B cell (primary cell): ENCODE data around the gene ZFYVE21. TPM values are rescaled to one million over a fixed set of nuclear protein-coding genes. Genes with fewer than 3 reads are reported as not detected.

ENCODE experiments used
- ATAC-seq: fragments of 200-7000 bp; cut with Tn5 transposase; one replicate; pipeline ENCODE4 v1.10.0; 2021; ENCODE audit warnings: low read depth, mild to moderate bottlenecking, moderate number of reproducible peaks, moderate library complexity
- CTCF ChIA-PET: fragments of 350-600 bp; sonication (Branson Sonifier 250); formaldehyde crosslinking; loops from one replicate; lab custom pipeline; 2021; ENCODE audit warnings: antibody characterized with exemption, inconsistent platforms; lab: Charles Lee
- POLR2A ChIA-PET: fragments of 350-600 bp; sonication (Branson Sonifier 250); formaldehyde crosslinking; loops from one replicate; lab custom pipeline; 2021; ENCODE audit warnings: antibody characterized with exemption; lab: Charles Lee
- DNase-seq: peaks from one replicate; pipeline ENCODE4 v3.0.0; 2013
- H2AFZ ChIP-seq: 2 replicates; pipeline ENCODE4 v1.6.1; 2012; ENCODE audit warnings: mild to moderate bottlenecking, low read depth, low read length; ENCODE audit not compliant: insufficient read depth, poor library complexity, severe bottlenecking
- H3K27ac ChIP-seq, 2 donors: 1 replicate in 1 of 2; 2 replicates in 1 of 2; pipeline ENCODE4 v1.5.1; 2012 to 2013; ENCODE audit warnings: low read length in 2 of 2, mild to moderate bottlenecking in 2 of 2, moderate library complexity in 1 of 2
- H3K27me3 ChIP-seq, 4 experiments: fragments of 200-600 bp in 1 of 4; sonication (generic) in 1 of 4; replicated peaks in 1 of 4; 1 replicate in 2 of 4; 2 replicates in 2 of 4; pipeline versions ENCODE4 v1.6.1 to v1.7.0; 2013 to 2016; ENCODE audit warnings: low read length in 3 of 4, mild to moderate bottlenecking in 2 of 4, mixed read lengths in 1 of 4, moderate library complexity in 1 of 4; ENCODE audit not compliant: insufficient read depth in 4 of 4, control insufficient read depth in 3 of 4; ENCODE audit errors: control extremely low read depth in 1 of 4
- H3K36me3 ChIP-seq, 2 experiments: replicated peaks in 1 of 2; 1 replicate in 1 of 2; 2 replicates in 1 of 2; pipeline versions ENCODE4 v1.6.1 to v1.7.1; 2013; ENCODE audit warnings: low read length in 1 of 2; ENCODE audit not compliant: insufficient read depth in 2 of 2, control insufficient read depth in 1 of 2; ENCODE audit errors: control extremely low read depth in 1 of 2, extremely low read depth in 1 of 2
- H3K4me1 ChIP-seq, 2 donors: fragments of 200-600 bp in 1 of 2; sonication (generic) in 1 of 2; 1 replicate in 1 of 2; 2 replicates in 1 of 2; pipeline versions ENCODE4 v1.5.1 to v1.6.1; 2013 to 2017; ENCODE audit warnings: low read length in 2 of 2; ENCODE audit not compliant: control insufficient read depth in 2 of 2, insufficient read depth in 2 of 2
- H3K4me2 ChIP-seq: replicated peaks from 2 replicates; pipeline ENCODE3; 2012; ENCODE audit warnings: mild to moderate bottlenecking, low read depth, low read length; ENCODE audit not compliant: poor library complexity, severe bottlenecking
- H3K4me3 ChIP-seq, 5 experiments: fragments of 200-600 bp in 1 of 5; sonication (generic) in 1 of 5; 1 replicate in 3 of 5; 2 replicates in 2 of 5; pipeline versions ENCODE4 v1.5.1 to v1.7.0; 2011 to 2016; ENCODE audit warnings: low read length in 4 of 5, mild to moderate bottlenecking in 4 of 5, low read depth in 2 of 5, control low read depth in 1 of 5, moderate library complexity in 1 of 5; ENCODE audit not compliant: insufficient read depth in 1 of 5; ENCODE audit errors: control extremely low read depth in 1 of 5, extremely low read depth in 1 of 5
- H3K79me2 ChIP-seq: fragments of 200-600 bp; sonication (generic); one replicate; pipeline ENCODE4 v1.6.0; 2016; ENCODE audit warnings: low read length; ENCODE audit not compliant: control insufficient read depth, insufficient read depth
- H3K9ac ChIP-seq: fragments of 200-600 bp; sonication (generic); 2 replicates; pipeline ENCODE4 v1.6.1; 2017; ENCODE audit warnings: mild to moderate bottlenecking, low read length, moderate library complexity
- H3K9me3 ChIP-seq, 3 donors: one replicate each; pipeline versions ENCODE4 v1.6.1 to v1.7.1; 2013; ENCODE audit warnings: low read length in 2 of 3; ENCODE audit not compliant: control insufficient read depth in 2 of 3, insufficient read depth in 1 of 3; ENCODE audit errors: control extremely low read depth in 1 of 3
- H4K20me1 ChIP-seq: 2 replicates; pipeline ENCODE4 v1.6.0; 2012; ENCODE audit warnings: mild to moderate bottlenecking, low read length; ENCODE audit not compliant: insufficient read depth, control insufficient read depth, poor library complexity, severe bottlenecking
- H3K27ac Mint-ChIP-seq: one replicate; pipeline ENCODE4 v1.8.0; 2021; ENCODE audit warnings: mixed read lengths
- H3K27me3 Mint-ChIP-seq: one replicate; pipeline ENCODE4 v1.8.0; 2021; ENCODE audit warnings: mixed read lengths
- H3K4me1 Mint-ChIP-seq: one replicate; pipeline ENCODE4 v1.8.0; 2021; ENCODE audit warnings: mixed read lengths
- H3K4me3 Mint-ChIP-seq: one replicate; pipeline ENCODE4 v1.8.0; 2021; ENCODE audit warnings: mixed read lengths
- H3K9me3 Mint-ChIP-seq: one replicate; pipeline ENCODE4 v1.8.0; 2022; ENCODE audit warnings: mixed read lengths; ENCODE audit not compliant: insufficient read depth
- EZH2 ChIP-seq: IDR thresholded peaks from 2 replicates; pipeline ENCODE4 v1.6.1; 2012; ENCODE audit warnings: borderline replicate concordance, low read depth, mild to moderate bottlenecking, moderate library complexity, low read length; ENCODE audit not compliant: insufficient read depth, poor library complexity, severe bottlenecking
- WGBS: methylation state at CpG from one replicate; pipeline ENCODE4 v1.1.5; 2013; ENCODE audit warnings: missing lambda C conversion rate; ENCODE audit not compliant: insufficient coverage; 5-methylcytosine and 5-hydroxymethylcytosine counted together
- intact Hi-C: fragments of 100-400 bp; cut with micrococcal nuclease; formaldehyde crosslinking; loops from one replicate; pipeline ENCODE4 v1.10.0; 2022
- polyA plus RNA-seq: library from polyadenylated mRNA; depleted of rRNA; stranded (reverse); fragments of >200 nt; gene quantifications from 2 replicates; pipeline ENCODE4 v1.2.3, GENCODE V29; 2012
- total RNA-seq, 2 donors: library from RNA; stranded (reverse); fragments of 120-200 nt in 1 of 2; gene quantifications; 1 replicate in 1 of 2; 2 replicates in 1 of 2; pipeline versions ENCODE4 v1.2.3 to v1.2.4, GENCODE V29; 2013 to 2022
- TF ChIP-seq, protein P1 (sequence below): fragments of 200-600 bp; IDR thresholded peaks from one replicate; pipeline ENCODE4 v1.8.0; 2022; ENCODE audit warnings: antibody characterized with exemption, mild to moderate bottlenecking

Gene ZFYVE21
- total and polyA plus RNA-seq, 2 donors (not counting 1 experiment from before 2014, with no cell fraction given): 17.0 to 18.6 TPM

GRCh38 chr14:103709814-103710213 is 5.8 kb upstream of the ZFYVE21 start:
- Mint-ChIP-seq H3K4me3 (no peak overlapping the region), H3K27ac (no peak overlapping the region), H3K9me3 (no peaks in the 10 kb centered on the region), H3K4me1 (peaks cover 9% of the 10 kb centered on the region), H3K27me3 (no peaks in the 10 kb centered on the region)
- Histone ChIP-seq H3K27me3 (no peaks in the 10 kb centered on the region), H4K20me1 (peaks cover 7% of the 10 kb centered on the region), H3K27ac (no peak overlapping the region), H3K9ac (no peak overlapping the region), H3K4me1 (peaks cover 8 to 14% of the 10 kb centered on the region in 2 donors), H3K36me3 (peaks cover 0 to 15% of the 10 kb centered on the region in 2 experiments), H3K4me2 (no peak overlapping the region), H3K79me2 (peaks cover 21% of the 10 kb centered on the region), H3K9me3 (no peaks in the 10 kb centered on the region), H2AFZ (no peak overlapping the region), H3K4me3 (no peak overlapping the region)
- TF ChIP-seq EZH2: no peak
- TF ChIP-seq, protein P1, sequence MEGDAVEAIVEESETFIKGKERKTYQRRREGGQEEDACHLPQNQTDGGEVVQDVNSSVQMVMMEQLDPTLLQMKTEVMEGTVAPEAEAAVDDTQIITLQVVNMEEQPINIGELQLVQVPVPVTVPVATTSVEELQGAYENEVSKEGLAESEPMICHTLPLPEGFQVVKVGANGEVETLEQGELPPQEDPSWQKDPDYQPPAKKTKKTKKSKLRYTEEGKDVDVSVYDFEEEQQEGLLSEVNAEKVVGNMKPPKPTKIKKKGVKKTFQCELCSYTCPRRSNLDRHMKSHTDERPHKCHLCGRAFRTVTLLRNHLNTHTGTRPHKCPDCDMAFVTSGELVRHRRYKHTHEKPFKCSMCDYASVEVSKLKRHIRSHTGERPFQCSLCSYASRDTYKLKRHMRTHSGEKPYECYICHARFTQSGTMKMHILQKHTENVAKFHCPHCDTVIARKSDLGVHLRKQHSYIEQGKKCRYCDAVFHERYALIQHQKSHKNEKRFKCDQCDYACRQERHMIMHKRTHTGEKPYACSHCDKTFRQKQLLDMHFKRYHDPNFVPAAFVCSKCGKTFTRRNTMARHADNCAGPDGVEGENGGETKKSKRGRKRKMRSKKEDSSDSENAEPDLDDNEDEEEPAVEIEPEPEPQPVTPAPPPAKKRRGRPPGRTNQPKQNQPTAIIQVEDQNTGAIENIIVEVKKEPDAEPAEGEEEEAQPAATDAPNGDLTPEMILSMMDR: no peak
- WGBS: 98% methylated on average over 12 of the region's 15 CpGs
- ChIA-PET POLR2A (no interaction called here), CTCF (interaction anchor here (0.6 kb wide), 1 partner anchor 221 kb away, joined by 3 read pairs; no protein-coding TSS in a partner anchor)
- intact Hi-C loops: no loop called here
- ATAC-seq (no peak), DNase-seq (no peak)

GRCh38 chr14:103710771-103711377 is 4.7 kb upstream of the ZFYVE21 start:
- ChIA-PET CTCF (no interaction called here), POLR2A (interaction anchor here (0.7 kb wide), 2 partner anchors 13 to 68 kb away, joined by 3 read pairs; no protein-coding TSS in a partner anchor)
- Histone ChIP-seq H3K4me2 (no peak overlapping the region), H4K20me1 (peaks cover 7% of the 10 kb centered on the region), H3K27ac (no peak overlapping the region), H3K4me3 (no peak overlapping the region), H3K9me3 (no peaks in the 10 kb centered on the region), H3K79me2 (peaks cover 25% of the 10 kb centered on the region), H3K4me1 (peaks cover 8 to 15% of the 10 kb centered on the region in 2 donors), H3K27me3 (no peaks in the 10 kb centered on the region), H2AFZ (no peak overlapping the region), H3K36me3 (peaks cover 0 to 13% of the 10 kb centered on the region in 2 experiments), H3K9ac (no peak overlapping the region)
- WGBS: 94% methylated on average over 3 of the region's 9 CpGs
- ATAC-seq (no peak), DNase-seq (no peak)
- intact Hi-C loops: no loop called here
- Mint-ChIP-seq H3K4me1 (peaks cover 13% of the 10 kb centered on the region), H3K4me3 (no peak overlapping the region), H3K27ac (no peak overlapping the region), H3K27me3 (no peaks in the 10 kb centered on the region), H3K9me3 (no peaks in the 10 kb centered on the region)
- TF ChIP-seq EZH2: no peak
- TF ChIP-seq, protein P1: no peak
